NB4 (cell line): ENCODE measurements around the gene MPDU1.

Experiments
- DNase-seq: peaks from one replicate; pipeline ENCODE4 v3.0.0; 2010; ENCODE audit warnings: low read depth
- H3K4me3 ChIP-seq: one replicate; pipeline ENCODE4 v1.5.1; 2011; ENCODE audit warnings: mild to moderate bottlenecking, low read depth, low read length, moderate library complexity
- MYC ChIP-seq: IDR thresholded peaks from 2 replicates; pipeline ENCODE4 v1.6.1; 2011; ENCODE audit warnings: low read depth, low read length
- POLR2A ChIP-seq: IDR thresholded peaks from 2 replicates; pipeline ENCODE4 v1.6.1; 2011; ENCODE audit warnings: mild to moderate bottlenecking; ENCODE audit not compliant: insufficient read length; ENCODE audit errors: extremely low read depth
- TF ChIP-seq, protein P1 (sequence below): IDR thresholded peaks from 2 replicates; pipeline ENCODE4 v1.6.1; 2011; ENCODE audit warnings: low read depth, low read length
- TF ChIP-seq, protein P2 (sequence below): IDR thresholded peaks from one replicate; pipeline ENCODE4 v1.5.1; 2012; ENCODE audit warnings: low read depth, low read length

MPDU1 gene

DNA sequence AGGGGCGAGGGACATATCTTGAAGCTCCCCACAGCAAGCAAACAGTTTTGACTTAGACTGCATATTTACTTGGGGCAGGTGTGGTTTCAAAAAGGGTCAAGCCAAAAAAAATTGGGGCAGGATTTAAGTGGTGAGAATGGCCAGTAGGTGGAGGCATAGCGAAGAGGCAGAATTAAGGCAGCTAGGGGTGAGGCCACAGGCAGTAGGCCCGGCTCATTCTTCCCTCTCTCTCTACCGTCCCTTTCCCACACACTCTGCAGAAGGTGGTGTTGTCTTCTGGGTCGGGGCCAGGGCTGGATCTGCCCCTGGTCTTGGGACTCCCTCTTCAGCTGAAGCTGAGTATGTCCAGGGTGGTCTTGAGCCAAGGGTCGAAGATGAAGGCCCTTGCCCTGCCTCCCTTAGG lies 48.8 kb downstream of the MPDU1 start:
- TF ChIP-seq, protein P1, sequence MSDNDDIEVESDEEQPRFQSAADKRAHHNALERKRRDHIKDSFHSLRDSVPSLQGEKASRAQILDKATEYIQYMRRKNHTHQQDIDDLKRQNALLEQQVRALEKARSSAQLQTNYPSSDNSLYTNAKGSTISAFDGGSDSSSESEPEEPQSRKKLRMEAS = no peak
- TF ChIP-seq MYC (no peak), POLR2A (no peak)
- TF ChIP-seq, protein P2, sequence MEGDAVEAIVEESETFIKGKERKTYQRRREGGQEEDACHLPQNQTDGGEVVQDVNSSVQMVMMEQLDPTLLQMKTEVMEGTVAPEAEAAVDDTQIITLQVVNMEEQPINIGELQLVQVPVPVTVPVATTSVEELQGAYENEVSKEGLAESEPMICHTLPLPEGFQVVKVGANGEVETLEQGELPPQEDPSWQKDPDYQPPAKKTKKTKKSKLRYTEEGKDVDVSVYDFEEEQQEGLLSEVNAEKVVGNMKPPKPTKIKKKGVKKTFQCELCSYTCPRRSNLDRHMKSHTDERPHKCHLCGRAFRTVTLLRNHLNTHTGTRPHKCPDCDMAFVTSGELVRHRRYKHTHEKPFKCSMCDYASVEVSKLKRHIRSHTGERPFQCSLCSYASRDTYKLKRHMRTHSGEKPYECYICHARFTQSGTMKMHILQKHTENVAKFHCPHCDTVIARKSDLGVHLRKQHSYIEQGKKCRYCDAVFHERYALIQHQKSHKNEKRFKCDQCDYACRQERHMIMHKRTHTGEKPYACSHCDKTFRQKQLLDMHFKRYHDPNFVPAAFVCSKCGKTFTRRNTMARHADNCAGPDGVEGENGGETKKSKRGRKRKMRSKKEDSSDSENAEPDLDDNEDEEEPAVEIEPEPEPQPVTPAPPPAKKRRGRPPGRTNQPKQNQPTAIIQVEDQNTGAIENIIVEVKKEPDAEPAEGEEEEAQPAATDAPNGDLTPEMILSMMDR = peak; percentile 28
- peak; percentile 62 for DNase-seq

DNA sequence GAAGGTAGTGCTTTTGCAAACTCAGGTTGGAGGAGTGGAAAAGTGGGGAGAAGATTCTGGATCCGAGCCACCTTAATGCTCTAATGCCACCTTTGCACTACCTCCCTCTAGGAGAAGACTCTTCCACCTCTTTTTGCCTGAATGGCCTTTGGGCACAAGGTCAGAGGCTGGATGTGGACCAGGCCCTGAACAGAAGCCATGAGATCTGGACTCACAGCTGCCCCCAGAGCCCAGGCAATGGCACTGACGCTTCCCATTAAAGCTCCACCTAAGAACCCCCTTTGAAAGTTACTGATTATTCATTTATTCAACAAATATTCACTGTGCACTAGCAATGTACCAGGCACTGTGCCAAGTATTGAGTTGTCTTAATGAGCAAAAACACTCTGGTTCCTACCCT lies 49.4 kb downstream of the MPDU1 start:
- DNase-seq = no peak
- TF ChIP-seq, protein P1 = no peak
- TF ChIP-seq MYC (no peak), POLR2A (no peak)
- TF ChIP-seq, protein P2 = no peak
- no peak overlapping the region for H3K4me3 ChIP-seq

More for the DNA sequence above, 48.8 kb downstream of the MPDU1 start:
- H3K4me3 ChIP-seq = no peak overlapping the region

DNA sequence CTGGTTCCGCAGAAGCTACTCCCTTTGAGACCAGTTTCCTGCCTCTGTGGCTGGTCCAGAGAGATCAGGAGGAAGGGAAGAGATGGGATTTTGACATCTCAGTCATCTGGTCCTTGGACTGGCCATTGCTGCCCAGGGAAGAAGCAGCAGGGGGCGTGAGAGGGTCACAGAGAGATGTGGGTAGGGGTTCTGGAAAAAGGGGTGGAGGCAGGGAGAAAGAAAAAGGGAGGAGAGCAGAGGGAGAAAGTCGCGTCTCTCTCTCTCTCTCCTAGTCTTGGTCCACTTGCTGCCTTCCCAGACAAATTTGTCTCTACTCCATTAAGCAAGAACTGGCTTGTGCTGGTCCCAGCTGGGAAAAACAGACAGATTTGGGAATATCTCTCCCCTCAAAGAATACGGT lies 50.7 kb downstream of the MPDU1 start:
- TF ChIP-seq, protein P1 = no peak
- no peak for TF ChIP-seq MYC
- TF ChIP-seq, protein P2 = peak; percentile 46
- no peak for TF ChIP-seq POLR2A
- DNase-seq = peak; percentile 42
- no peak overlapping the region for H3K4me3 ChIP-seq

DNA sequence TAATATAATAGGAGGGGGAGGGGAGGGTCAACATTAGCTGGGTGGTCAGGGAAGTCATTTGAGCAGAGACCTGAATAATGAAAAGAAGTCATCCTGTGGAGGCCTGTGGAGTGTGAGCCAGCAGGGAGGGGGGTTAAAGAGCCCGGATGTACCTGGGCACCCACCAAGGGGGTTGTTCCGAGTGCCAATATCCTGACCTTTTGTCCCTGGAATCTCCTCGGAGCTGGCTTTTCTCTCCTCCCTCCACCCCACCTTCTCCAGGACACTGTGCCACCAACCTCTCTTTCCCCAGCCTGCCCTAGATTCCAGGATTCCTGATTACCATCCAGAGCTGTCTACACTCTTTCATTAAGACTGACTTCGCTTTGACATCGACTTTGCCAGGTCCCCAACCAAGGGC lies 52.5 kb downstream of the MPDU1 start:
- no peak overlapping the region for H3K4me3 ChIP-seq
- TF ChIP-seq, protein P2 = no peak
- TF ChIP-seq, protein P1 = no peak
- TF ChIP-seq MYC (no peak), POLR2A (no peak)
- no peak for DNase-seq
